Osteoblast (primary cell): ENCODE data around the gene GLYR1. TPM values are rescaled to one million over a fixed set of nuclear protein-coding genes. Genes with fewer than 3 reads are reported as not detected.
A peak's percentile ranks its signal among the peaks of the same experiment; 100 is the strongest.

ENCODE experiments used
- DNase-seq: peaks from one replicate; pipeline ENCODE4 v3.0.0; 2011; ENCODE audit warnings: low spot score, mixed read lengths; ENCODE audit not compliant: insufficient read length; ENCODE audit errors: missing footprints
- H2AFZ ChIP-seq: 2 replicates; pipeline ENCODE4 v1.6.0; 2011; ENCODE audit warnings: mild to moderate bottlenecking, low read length
- H3K27ac ChIP-seq: 2 replicates; pipeline ENCODE4 v1.5.1; 2011; ENCODE audit warnings: mild to moderate bottlenecking, low read depth, low read length, moderate library complexity
- H3K27me3 ChIP-seq: 2 replicates; pipeline ENCODE4 v1.6.0; 2012; ENCODE audit warnings: mild to moderate bottlenecking, control low read depth, inconsistent platforms, low read length, moderate library complexity; ENCODE audit not compliant: insufficient read depth
- H3K36me3 ChIP-seq: 2 replicates; pipeline ENCODE4 v1.5.1; 2011; ENCODE audit warnings: mild to moderate bottlenecking, low read length, control low read depth, moderate library complexity; ENCODE audit not compliant: insufficient read depth
- H3K4me1 ChIP-seq: 2 replicates; pipeline ENCODE4 v1.5.1; 2011; ENCODE audit warnings: mild to moderate bottlenecking, low read length, control low read depth, moderate library complexity; ENCODE audit not compliant: insufficient read depth
- H3K4me2 ChIP-seq: 2 replicates; pipeline ENCODE4 v1.6.0; 2011; ENCODE audit warnings: mild to moderate bottlenecking, low read length; ENCODE audit not compliant: insufficient read depth
- H3K4me3 ChIP-seq: fragments of 200-600 bp; sonication (generic); 3 replicates; pipeline ENCODE4 v1.5.1; 2012; ENCODE audit warnings: mild to moderate bottlenecking, low read length, inconsistent platforms; ENCODE audit not compliant: insufficient read depth
- H3K79me2 ChIP-seq: 2 replicates; pipeline ENCODE4 v1.6.0; 2012; ENCODE audit warnings: mild to moderate bottlenecking, low read length, control low read depth, inconsistent platforms; ENCODE audit not compliant: insufficient read depth
- H3K9me3 ChIP-seq: 2 replicates; pipeline ENCODE4 v1.5.1; 2011; ENCODE audit warnings: low read depth, low read length, control low read depth
- H4K20me1 ChIP-seq: 2 replicates; pipeline ENCODE4 v1.6.0; 2012; ENCODE audit warnings: mild to moderate bottlenecking, low read length, control low read depth; ENCODE audit not compliant: insufficient read depth
- total RNA-seq: library from RNA; depleted of rRNA; stranded (reverse); fragments of >200 nt; gene quantifications from 2 replicates; pipeline ENCODE4 v1.2.3, GENCODE V29; 2012
- TF ChIP-seq, protein P1 (sequence below): IDR thresholded peaks from 2 replicates; pipeline ENCODE4 v1.5.1; 2011; ENCODE audit warnings: mild to moderate bottlenecking, low read depth, low read length, moderate library complexity; ENCODE audit errors: extremely low read depth

Gene GLYR1
- total RNA-seq, 1 donor: 48.1 TPM

DNA sequence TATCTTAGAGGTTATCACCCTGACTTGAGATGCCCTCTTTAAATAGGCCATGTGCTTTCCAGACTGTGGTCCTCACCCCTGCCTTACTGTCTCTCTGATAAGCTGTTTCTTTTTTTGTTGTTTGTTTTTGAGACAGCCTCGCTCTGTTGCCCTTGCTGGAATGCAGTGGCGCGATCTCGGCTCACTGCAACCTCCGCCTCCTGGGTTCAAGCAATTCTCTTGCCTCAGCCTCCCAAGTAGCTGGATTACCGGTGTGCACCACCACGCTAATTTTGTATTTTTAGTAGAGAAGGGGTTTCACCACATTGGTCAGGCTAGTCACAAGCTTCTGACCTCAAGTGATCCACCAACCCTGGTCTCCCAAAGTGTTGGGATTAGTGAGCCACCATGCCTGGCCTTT, 58.2 kb downstream of the GLYR1 start:
- DNase-seq: no peak
- Histone ChIP-seq H3K27ac (no peak overlapping the region), H3K4me3 (no peak overlapping the region), H3K9me3 (no peaks in the 10 kb centered on the region), H3K4me1 (no peaks in the 10 kb centered on the region), H3K79me2 (no peaks in the 10 kb centered on the region), H3K27me3 (no peaks in the 10 kb centered on the region), H3K4me2 (no peak overlapping the region), H4K20me1 (no peaks in the 10 kb centered on the region), H2AFZ (no peak overlapping the region), H3K36me3 (no peaks in the 10 kb centered on the region)
- TF ChIP-seq, protein P1, sequence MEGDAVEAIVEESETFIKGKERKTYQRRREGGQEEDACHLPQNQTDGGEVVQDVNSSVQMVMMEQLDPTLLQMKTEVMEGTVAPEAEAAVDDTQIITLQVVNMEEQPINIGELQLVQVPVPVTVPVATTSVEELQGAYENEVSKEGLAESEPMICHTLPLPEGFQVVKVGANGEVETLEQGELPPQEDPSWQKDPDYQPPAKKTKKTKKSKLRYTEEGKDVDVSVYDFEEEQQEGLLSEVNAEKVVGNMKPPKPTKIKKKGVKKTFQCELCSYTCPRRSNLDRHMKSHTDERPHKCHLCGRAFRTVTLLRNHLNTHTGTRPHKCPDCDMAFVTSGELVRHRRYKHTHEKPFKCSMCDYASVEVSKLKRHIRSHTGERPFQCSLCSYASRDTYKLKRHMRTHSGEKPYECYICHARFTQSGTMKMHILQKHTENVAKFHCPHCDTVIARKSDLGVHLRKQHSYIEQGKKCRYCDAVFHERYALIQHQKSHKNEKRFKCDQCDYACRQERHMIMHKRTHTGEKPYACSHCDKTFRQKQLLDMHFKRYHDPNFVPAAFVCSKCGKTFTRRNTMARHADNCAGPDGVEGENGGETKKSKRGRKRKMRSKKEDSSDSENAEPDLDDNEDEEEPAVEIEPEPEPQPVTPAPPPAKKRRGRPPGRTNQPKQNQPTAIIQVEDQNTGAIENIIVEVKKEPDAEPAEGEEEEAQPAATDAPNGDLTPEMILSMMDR: no peak

DNA sequence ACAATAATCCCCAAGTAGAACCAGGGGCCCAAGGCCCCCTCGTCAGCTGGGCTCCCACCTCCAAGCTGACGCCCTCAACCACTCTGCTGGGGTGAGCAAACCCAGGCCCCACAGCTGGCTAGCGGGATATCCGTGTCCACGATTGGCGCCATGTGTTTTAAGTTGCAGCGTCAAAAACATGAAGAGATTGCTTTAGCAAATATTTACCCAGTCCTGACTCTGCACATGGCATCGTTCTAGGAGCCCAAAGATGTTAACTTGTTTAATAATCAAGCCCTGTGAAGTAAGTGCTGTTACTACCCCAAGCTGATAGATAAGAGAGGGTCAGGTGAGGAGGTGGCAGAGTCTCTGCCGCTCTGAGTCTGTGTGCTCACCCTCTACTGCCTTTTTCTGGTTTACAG, 58.6 kb downstream of the GLYR1 start:
- H3K27me3 ChIP-seq: no peaks in the 10 kb centered on the region
- no peak overlapping the region for H3K4me2 ChIP-seq
- no peak overlapping the region for H3K4me3 ChIP-seq
- H3K9me3 ChIP-seq: no peaks in the 10 kb centered on the region
- no peak overlapping the region for H3K27ac ChIP-seq
- H3K4me1 ChIP-seq: no peaks in the 10 kb centered on the region
- no peaks in the 10 kb centered on the region for H4K20me1 ChIP-seq
- DNase-seq: peak; percentile 57
- no peaks in the 10 kb centered on the region for H3K79me2 ChIP-seq
- TF ChIP-seq, protein P1: no peak
- no peak overlapping the region for H2AFZ ChIP-seq
- no peaks in the 10 kb centered on the region for H3K36me3 ChIP-seq

DNA sequence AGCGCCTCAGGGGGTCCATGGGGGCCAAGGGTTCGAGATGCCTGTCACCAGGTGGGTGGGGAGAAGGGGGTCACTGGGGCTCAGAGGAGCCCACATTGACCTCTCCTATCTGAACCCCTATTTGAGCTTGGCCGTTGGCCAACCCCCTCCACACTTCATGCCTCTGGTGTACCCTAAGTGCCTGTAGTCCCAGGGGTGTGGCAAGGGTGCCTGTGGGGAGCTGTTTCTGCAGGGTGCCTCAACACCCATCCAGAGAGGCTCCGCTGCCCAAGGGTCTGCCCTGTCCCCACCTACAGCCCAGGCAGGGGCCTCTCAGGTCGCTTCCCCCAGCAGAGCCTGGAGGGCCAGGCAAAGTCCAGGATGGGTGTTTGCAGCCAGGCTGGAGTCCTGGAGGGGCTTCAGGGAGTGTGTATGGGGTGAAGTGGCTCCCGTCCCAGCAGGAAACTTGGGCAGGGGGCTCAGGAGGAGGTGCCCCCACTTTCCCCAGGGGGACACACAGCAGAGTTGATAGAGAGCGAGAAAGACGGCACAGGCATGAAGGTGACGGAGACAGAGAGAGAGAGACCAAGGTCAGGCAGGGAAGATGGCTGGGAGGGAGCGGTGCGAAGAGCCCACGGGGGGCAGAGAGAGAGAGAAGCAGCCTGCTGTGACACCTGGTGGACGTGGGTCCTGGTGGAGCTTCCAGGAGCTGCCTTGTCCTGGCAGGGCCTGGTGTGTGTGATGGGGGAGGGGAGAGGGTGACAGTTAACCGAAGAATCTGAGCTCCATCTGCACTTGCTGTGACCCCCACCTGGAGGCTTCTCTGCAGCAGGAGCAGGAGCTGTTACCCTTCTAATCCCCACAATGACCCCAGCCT, 59.2 kb downstream of the GLYR1 start, which contains the start of gene SEPTIN12:
Gene SEPTIN12, minus strand, starts transcription at position 719 of the 856 bp plus-strand sequence. Its CDS starts 700 bp downstream, at position 19.
- H4K20me1 ChIP-seq: no peaks in the 10 kb centered on the region
- H2AFZ ChIP-seq: no peak within 1 kb of the TSS
- no peaks in the 10 kb centered on the region for H3K9me3 ChIP-seq
- H3K79me2 ChIP-seq: no peaks in the 10 kb centered on the region
- H3K27me3 ChIP-seq: no peaks in the 10 kb centered on the region
- no peaks in the 10 kb centered on the region for H3K4me1 ChIP-seq
- no peak within 1 kb of the TSS for H3K4me3 ChIP-seq
- TF ChIP-seq, protein P1: no peak
- no peaks in the 10 kb centered on the region for H3K36me3 ChIP-seq
- H3K27ac ChIP-seq: no peak within 1 kb of the TSS
- peak; percentile 41 for DNase-seq
- no peak within 1 kb of the TSS for H3K4me2 ChIP-seq

DNA sequence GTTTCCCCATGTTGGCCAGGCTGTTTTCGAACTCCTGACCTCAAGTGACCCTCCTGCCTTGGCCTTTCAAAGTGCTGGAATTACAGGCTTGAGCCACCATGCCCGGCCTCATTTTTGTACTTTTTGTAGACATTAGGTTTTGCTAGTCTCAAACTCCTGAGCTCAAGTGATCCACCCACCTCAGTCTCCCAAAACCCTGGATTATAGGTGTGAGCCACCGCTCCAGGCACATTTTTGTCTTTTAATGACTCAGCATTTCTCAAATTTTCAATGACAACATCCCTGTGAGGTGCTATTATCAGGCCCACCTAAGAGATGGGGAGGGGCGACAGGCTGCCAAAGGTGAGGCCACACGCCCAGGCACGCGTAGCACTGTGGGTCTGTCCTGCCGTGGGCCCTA, 60.0 kb downstream of the GLYR1 start:
- Histone ChIP-seq H3K9me3 (no peaks in the 10 kb centered on the region), H3K79me2 (no peaks in the 10 kb centered on the region), H3K4me2 (no peak overlapping the region), H4K20me1 (no peaks in the 10 kb centered on the region), H3K4me3 (no peak overlapping the region), H3K27ac (no peak overlapping the region), H2AFZ (no peak overlapping the region), H3K36me3 (no peaks in the 10 kb centered on the region), H3K27me3 (no peaks in the 10 kb centered on the region), H3K4me1 (no peaks in the 10 kb centered on the region)
- no peak for DNase-seq
- TF ChIP-seq, protein P1: no peak
